ENCODE data around the gene MTREX. TPM values are rescaled to one million over a fixed set of nuclear protein-coding genes. Genes with fewer than 3 reads are reported as not detected.

The MTREX gene
- polyA plus RNA-seq, 3 donors = 10.2 to 14.4 (median 12.2) TPM

- H3K9ac ChIP-seq (ENCODE audit: insufficient read depth, low read length, poor library complexity, severe bottlenecking) = no peak overlapping the region
- Mint-ChIP-seq H3K27me3 (ENCODE audit: low read depth in 3 of 3) (no peaks in the 10 kb centered on the region), H3K36me3 (peaks cover 88 to 91% of the 10 kb centered on the region in 2 donors), H3K9me3 (no peaks in the 10 kb centered on the region), H3K4me3 (no peak overlapping the region), H3K4me1 (no peaks in the 10 kb centered on the region), H3K27ac (no peak overlapping the region)
- no peak overlapping the region for H3K27ac ChIP-seq (ENCODE audit: low read depth in 1 of 2, low read length in 2 of 2)
- H3K4me3 ChIP-seq (replicated peaks in 1 of 3; ENCODE audit: low read depth in 2 of 3, low read length in 3 of 3) = no peak overlapping the region
- intact Hi-C loops (cut with micrococcal nuclease) = no loop called here
- no peaks in the 10 kb centered on the region for H3K79me2 ChIP-seq (ENCODE audit: insufficient read depth, low read length)
- H4K20me1 ChIP-seq (ENCODE audit: insufficient read depth, low read length) = no peaks in the 10 kb centered on the region
- H3K4me2 ChIP-seq (replicated peaks; ENCODE audit: extremely low read depth, low read length, poor library complexity, severe bottlenecking) = no peak overlapping the region
- H3K36me3 ChIP-seq (replicated peaks in 1 of 2; ENCODE audit: control insufficient read depth in 1 of 2, insufficient read depth in 2 of 2, low read length in 2 of 2) = peaks cover 91 to 98% of the 10 kb centered on the region in 2 donors
- no peak for TF ChIP-seq CTCF (IDR thresholded peaks at IDR 0.05)
- WGBS (ENCODE audit: insufficient coverage) = no CpG with 5 or more reads among the region's 1 CpG
- no peak for DNase-seq
- no peak overlapping the region for H2AFZ ChIP-seq (ENCODE audit: insufficient read depth, low read depth, low read length, poor library complexity, severe bottlenecking)
- no peaks in the 10 kb centered on the region for H3K27me3 ChIP-seq (ENCODE audit: control insufficient read depth in 2 of 2, insufficient read depth in 2 of 2, low read length in 2 of 2)
- no peaks in the 10 kb centered on the region for H3K4me1 ChIP-seq (ENCODE audit: control insufficient read depth in 1 of 2, insufficient read depth in 2 of 2, low read length in 2 of 2)
- H3K9me3 ChIP-seq (replicated peaks in 1 of 2; ENCODE audit: control insufficient read depth in 1 of 2, insufficient read depth in 1 of 2, low read length in 2 of 2) = no peaks in the 10 kb centered on the region
Observed at GRCh38 chr5:55276771-55277170, 31.0 kb upstream of the MTREX start.

GRCh38 chr5:55278778-55279177 lies 29.0 kb upstream of the MTREX start:
- no peaks in the 10 kb centered on the region for H3K27me3 ChIP-seq (ENCODE audit: control insufficient read depth in 2 of 2, insufficient read depth in 2 of 2, low read length in 2 of 2)
- no peaks in the 10 kb centered on the region for H3K4me1 ChIP-seq (ENCODE audit: control insufficient read depth in 1 of 2, insufficient read depth in 2 of 2, low read length in 2 of 2)
- H3K4me1 Mint-ChIP-seq = no peaks in the 10 kb centered on the region
- no peaks in the 10 kb centered on the region for H3K27me3 Mint-ChIP-seq (ENCODE audit: low read depth in 3 of 3)
- H3K4me2 ChIP-seq (replicated peaks; ENCODE audit: extremely low read depth, low read length, poor library complexity, severe bottlenecking) = no peak overlapping the region
- 100% methylated on average over 4 of the region's 4 CpGs for WGBS (ENCODE audit: insufficient coverage)
- H2AFZ ChIP-seq (ENCODE audit: insufficient read depth, low read depth, low read length, poor library complexity, severe bottlenecking) = no peak overlapping the region
- no peaks in the 10 kb centered on the region for H3K79me2 ChIP-seq (ENCODE audit: insufficient read depth, low read length)
- no peaks in the 10 kb centered on the region for H3K9me3 Mint-ChIP-seq
- peaks cover 82 to 89% of the 10 kb centered on the region in 2 donors for H3K36me3 Mint-ChIP-seq
- intact Hi-C loops (cut with micrococcal nuclease) = no loop called here
- H3K27ac ChIP-seq (ENCODE audit: low read depth in 1 of 2, low read length in 2 of 2) = no peak overlapping the region
- TF ChIP-seq CTCF (IDR thresholded peaks at IDR 0.05) = no peak
- H3K36me3 ChIP-seq (replicated peaks in 1 of 2; ENCODE audit: control insufficient read depth in 1 of 2, insufficient read depth in 2 of 2, low read length in 2 of 2) = peaks cover 91 to 98% of the 10 kb centered on the region in 2 donors
- no peak overlapping the region for H3K4me3 Mint-ChIP-seq
- DNase-seq = no peak
- H3K27ac Mint-ChIP-seq = no peak overlapping the region
- H3K9ac ChIP-seq (ENCODE audit: insufficient read depth, low read length, poor library complexity, severe bottlenecking) = no peak overlapping the region
- no peaks in the 10 kb centered on the region for H3K9me3 ChIP-seq (replicated peaks in 1 of 2; ENCODE audit: control insufficient read depth in 1 of 2, insufficient read depth in 1 of 2, low read length in 2 of 2)
- H4K20me1 ChIP-seq (ENCODE audit: insufficient read depth, low read length) = no peaks in the 10 kb centered on the region
- H3K4me3 ChIP-seq (replicated peaks in 1 of 3; ENCODE audit: low read depth in 2 of 3, low read length in 3 of 3) = no peak overlapping the region
